ENCODE data around the gene LRRK1. TPM values are rescaled to one million over a fixed set of nuclear protein-coding genes. Genes with fewer than 3 reads are reported as not detected.

Gene LRRK1
- total RNA-seq, 2 experiments from 2014 or later: 0.57 to 0.66 TPM

- no peak overlapping the region for H3K4me3 Mint-ChIP-seq
- ATAC-seq: no peak
- ChIA-PET CTCF (interaction anchor here (1.0 to 1.8 kb wide), 3 partner anchors 9 to 146 kb away, joined by 3 to 4 read pairs (median 3); no protein-coding TSS in a partner anchor), POLR2A (interaction anchor here (0.5 to 1.1 kb wide), 3 partner anchors 28 to 181 kb away, joined by 3 read pairs; no protein-coding TSS in a partner anchor)
- H3K27ac Mint-ChIP-seq: peak overlapping the region; percentile 17
- no peaks in the 10 kb centered on the region for H3K27me3 Mint-ChIP-seq (ENCODE audit: low read depth)
- H3K36me3 Mint-ChIP-seq (ENCODE audit: low read depth): no peaks in the 10 kb centered on the region
- no peaks in the 10 kb centered on the region for H3K9me3 Mint-ChIP-seq (ENCODE audit: insufficient read depth)
- no peak for DNase-seq
- H3K4me1 Mint-ChIP-seq (ENCODE audit: low read depth): peaks cover 17% of the 10 kb centered on the region
Observed at GRCh38 chr15:101112336-101113113, 193.4 kb downstream of the LRRK1 start.

DNA sequence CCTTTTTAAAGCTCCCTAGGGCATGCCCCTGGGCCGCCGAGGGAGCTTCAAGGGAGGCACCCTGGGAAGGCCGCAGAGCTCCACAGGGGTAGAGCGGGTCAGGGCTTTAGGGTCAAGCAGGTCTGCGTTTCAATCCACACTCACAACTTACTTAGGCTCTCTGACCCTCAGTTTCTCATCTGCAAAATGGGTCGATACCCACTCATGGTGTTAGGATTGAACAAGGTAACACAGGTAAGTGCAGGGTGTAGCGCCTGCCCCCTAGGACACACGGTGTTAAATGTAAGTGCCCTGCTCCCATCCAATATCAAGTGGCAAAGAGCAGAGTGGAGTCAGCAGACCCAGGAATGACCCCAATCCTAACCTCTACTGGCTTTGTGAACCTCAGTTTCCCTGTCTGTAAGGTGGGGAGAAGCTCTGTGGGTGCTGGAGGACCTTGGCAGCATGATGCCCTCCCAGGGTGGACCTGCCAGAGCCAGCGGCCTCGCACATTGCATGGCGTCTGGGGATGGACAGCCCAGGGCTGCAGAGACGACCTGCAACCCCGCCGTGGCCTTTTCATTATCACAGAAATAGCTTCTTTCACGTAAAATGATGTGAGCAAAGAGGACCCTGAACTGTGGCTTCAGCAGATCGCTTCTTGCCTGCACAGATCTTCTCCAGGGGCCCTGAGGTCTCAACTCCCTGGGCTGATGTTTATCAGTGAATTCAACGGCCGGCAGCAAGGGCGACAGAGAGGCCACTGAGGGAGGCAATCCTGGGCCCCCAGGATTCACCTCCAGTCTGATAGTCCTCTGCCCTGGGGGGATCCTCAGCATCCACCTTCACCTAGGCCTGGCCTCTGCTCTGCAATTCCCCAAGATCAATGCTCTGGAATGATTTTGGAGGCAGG lies 194.2 kb downstream of the LRRK1 start:
- POLR2A ChIA-PET: interaction anchor here (0.9 kb wide), 1 partner anchor 29 kb away, joined by 3 read pairs; no protein-coding TSS in a partner anchor
- Mint-ChIP-seq H3K4me1 (ENCODE audit: low read depth) (peaks cover 17% of the 10 kb centered on the region), H3K9me3 (ENCODE audit: insufficient read depth) (no peaks in the 10 kb centered on the region), H3K27me3 (ENCODE audit: low read depth) (no peaks in the 10 kb centered on the region), H3K36me3 (ENCODE audit: low read depth) (no peaks in the 10 kb centered on the region), H3K4me3 (no peak overlapping the region), H3K27ac (no peak overlapping the region)
- CTCF ChIA-PET: interaction anchor here (1.0 kb wide), 1 partner anchor 145 kb away, joined by 3 read pairs; no protein-coding TSS in a partner anchor
- DNase-seq (no peak), ATAC-seq (no peak)

DNA sequence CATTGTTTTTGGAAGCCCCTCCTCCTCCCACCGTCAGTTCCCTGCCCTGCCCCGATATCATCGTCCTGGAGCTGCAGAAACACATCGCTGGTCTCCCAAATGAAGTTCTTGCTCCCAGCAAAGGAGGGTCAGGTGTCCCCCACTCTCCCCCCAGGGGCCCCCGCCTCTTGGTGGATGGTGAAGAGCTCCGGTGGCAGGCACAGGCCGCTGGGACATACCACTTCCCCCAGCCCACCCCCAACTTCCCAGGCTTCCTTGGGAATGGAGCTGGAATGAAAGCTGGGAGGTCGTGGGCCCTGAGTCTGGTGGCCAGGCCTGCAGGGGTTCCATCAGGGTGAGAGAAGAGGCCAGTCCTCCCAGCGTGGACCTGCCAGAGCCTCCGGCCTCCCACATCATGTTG lies 195.0 kb downstream of the LRRK1 start:
- ATAC-seq: no peak
- no peak for DNase-seq
- ChIA-PET CTCF (interaction anchor here (0.9 kb wide), 1 partner anchor 21 kb away, joined by 3 read pairs; no protein-coding TSS in a partner anchor), POLR2A (no interaction called here)
- Mint-ChIP-seq H3K27ac (no peak overlapping the region), H3K36me3 (ENCODE audit: low read depth) (no peaks in the 10 kb centered on the region), H3K4me1 (ENCODE audit: low read depth) (peaks cover 17% of the 10 kb centered on the region), H3K27me3 (ENCODE audit: low read depth) (no peaks in the 10 kb centered on the region), H3K9me3 (ENCODE audit: insufficient read depth) (no peaks in the 10 kb centered on the region), H3K4me3 (no peak overlapping the region)

DNA sequence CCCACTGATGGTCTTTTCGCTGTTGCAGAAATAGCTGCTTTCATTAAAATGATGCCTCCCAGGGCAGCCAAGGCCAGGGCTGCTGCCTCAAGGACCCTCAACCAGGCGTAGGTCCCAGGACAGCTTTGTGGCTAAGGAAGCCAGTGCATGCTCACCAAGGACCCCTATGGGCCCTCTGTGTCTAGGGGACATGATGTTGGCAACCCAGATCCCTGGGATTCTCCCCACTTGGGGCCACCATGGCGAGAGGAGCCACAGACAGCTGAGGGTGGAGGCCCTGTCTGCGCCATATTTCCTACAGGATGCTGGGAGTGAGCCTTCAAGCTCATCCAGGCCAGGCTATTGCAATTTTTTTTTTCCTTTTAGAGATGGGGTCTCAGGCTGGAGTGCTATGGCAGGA lies 195.5 kb downstream of the LRRK1 start:
- Mint-ChIP-seq H3K36me3 (ENCODE audit: low read depth) (no peaks in the 10 kb centered on the region), H3K27ac (no peak overlapping the region), H3K4me3 (no peak overlapping the region), H3K4me1 (ENCODE audit: low read depth) (peaks cover 17% of the 10 kb centered on the region), H3K9me3 (ENCODE audit: insufficient read depth) (no peaks in the 10 kb centered on the region), H3K27me3 (ENCODE audit: low read depth) (no peaks in the 10 kb centered on the region)
- ChIA-PET CTCF (interaction anchor here (0.9 to 1.0 kb wide), 3 partner anchors 21 to 142 kb away, joined by 3 read pairs; no protein-coding TSS in a partner anchor), POLR2A (interaction anchor here (1.4 kb wide), 1 partner anchor 12 kb away, joined by 4 read pairs; no protein-coding TSS in a partner anchor)
- no peak for ATAC-seq
- DNase-seq: no peak

DNA sequence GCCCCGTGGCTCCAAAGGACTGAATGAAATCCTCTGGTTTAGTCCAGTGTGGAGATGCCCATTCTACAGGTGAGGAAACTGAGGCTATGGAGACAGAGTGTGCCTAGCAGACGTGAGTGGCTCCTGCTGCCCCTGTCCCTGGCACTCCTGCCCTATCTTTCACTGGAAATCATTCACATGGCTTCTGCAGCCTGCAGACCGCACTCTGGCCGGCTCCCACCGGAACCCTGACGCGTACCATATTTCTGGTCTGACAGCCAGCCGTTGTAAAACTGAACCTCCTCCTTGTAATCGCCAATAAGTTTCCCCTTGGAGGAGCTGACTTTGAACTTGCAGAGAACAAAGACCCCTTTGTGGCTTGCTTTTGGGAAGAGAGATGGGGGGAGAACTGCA lies 196.2 kb downstream of the LRRK1 start:
- no peak for DNase-seq
- POLR2A ChIA-PET: interaction anchor here (1.4 kb wide), 1 partner anchor 11 kb away, joined by 4 read pairs; no protein-coding TSS in a partner anchor
- no peaks in the 10 kb centered on the region for H3K27me3 Mint-ChIP-seq (ENCODE audit: low read depth)
- H3K9me3 Mint-ChIP-seq (ENCODE audit: insufficient read depth): no peaks in the 10 kb centered on the region
- H3K4me3 Mint-ChIP-seq: no peak overlapping the region
- no peak for ATAC-seq
- no peak overlapping the region for H3K27ac Mint-ChIP-seq
- H3K36me3 Mint-ChIP-seq (ENCODE audit: low read depth): no peaks in the 10 kb centered on the region
- H3K4me1 Mint-ChIP-seq (ENCODE audit: low read depth): peaks cover 17% of the 10 kb centered on the region
- CTCF ChIA-PET: interaction anchor here (0.9 to 1.0 kb wide), 4 partner anchors 14 to 141 kb away, joined by 3 read pairs; no protein-coding TSS in a partner anchor

DNA sequence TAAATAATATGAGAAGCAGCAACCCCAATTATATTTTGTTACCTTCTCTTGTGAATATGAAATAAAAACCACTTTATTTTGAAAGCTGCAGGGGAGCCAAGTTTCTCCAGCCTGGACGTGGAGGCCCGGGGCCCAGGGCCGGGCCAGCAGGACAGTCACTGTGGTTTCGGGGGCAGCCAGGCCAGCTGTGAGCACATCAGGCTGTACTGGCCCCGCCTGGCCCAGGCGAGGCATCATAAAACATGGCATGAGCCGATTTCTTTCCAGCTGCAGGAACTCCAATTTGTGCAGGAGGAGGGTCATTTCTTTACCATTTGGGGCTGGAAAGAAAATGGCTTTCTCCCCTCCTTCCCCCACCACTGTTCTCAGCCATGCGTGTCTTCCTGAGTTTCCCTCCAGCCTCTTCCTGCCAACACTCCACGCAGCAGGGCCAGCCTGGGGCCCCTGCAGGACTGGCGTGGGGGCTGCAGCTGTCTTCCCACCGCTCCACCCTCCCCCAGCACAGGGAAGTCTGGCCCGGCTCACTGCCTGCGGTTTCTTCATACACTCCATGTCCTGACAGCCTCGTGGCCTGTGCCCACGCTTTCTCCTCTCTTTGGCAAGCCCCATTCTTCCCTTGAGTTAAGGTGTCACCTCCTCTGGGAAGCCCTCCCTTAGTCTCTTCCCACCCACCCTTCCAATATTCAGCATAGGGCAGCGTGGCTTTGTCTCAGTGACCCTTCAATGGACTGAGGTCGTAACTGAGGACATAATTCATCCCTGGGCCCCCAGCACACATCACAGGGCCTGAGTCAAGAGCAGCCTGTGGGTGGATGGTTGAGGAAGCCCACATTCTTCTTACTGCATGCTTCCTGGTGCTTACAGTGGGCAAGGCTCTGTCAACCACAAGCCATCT lies 196.9 kb downstream of the LRRK1 start:
- DNase-seq (no peak), ATAC-seq (no peak)
- ChIA-PET POLR2A (interaction anchor here (0.9 to 1.4 kb wide), 2 partner anchors 10 to 134 kb away, joined by 3 to 4 read pairs; no protein-coding TSS in a partner anchor), CTCF (interaction anchor here (1.0 to 1.5 kb wide), 3 partner anchors 15 to 108 kb away, joined by 3 to 5 read pairs (median 3); no protein-coding TSS in a partner anchor)
- Mint-ChIP-seq H3K4me1 (ENCODE audit: low read depth) (peaks cover 17% of the 10 kb centered on the region), H3K9me3 (ENCODE audit: insufficient read depth) (no peaks in the 10 kb centered on the region), H3K4me3 (no peak overlapping the region), H3K27me3 (ENCODE audit: low read depth) (no peaks in the 10 kb centered on the region), H3K36me3 (ENCODE audit: low read depth) (no peaks in the 10 kb centered on the region), H3K27ac (peak overlapping the region; percentile 76)

GRCh38 chr15:101116681-101116976 lies 197.5 kb downstream of the LRRK1 start:
- no peak for DNase-seq
- H3K4me1 Mint-ChIP-seq (ENCODE audit: low read depth): peaks cover 19% of the 10 kb centered on the region
- H3K9me3 Mint-ChIP-seq (ENCODE audit: insufficient read depth): no peaks in the 10 kb centered on the region
- H3K36me3 Mint-ChIP-seq (ENCODE audit: low read depth): no peaks in the 10 kb centered on the region
- H3K27me3 Mint-ChIP-seq (ENCODE audit: low read depth): no peaks in the 10 kb centered on the region
- ChIA-PET POLR2A (interaction anchor here (0.9 kb wide), 1 partner anchor 134 kb away, joined by 3 read pairs; no protein-coding TSS in a partner anchor), CTCF (interaction anchor here (0.9 to 1.5 kb wide), 3 partner anchors 12 to 108 kb away, joined by 3 to 5 read pairs (median 3); no protein-coding TSS in a partner anchor)
- H3K4me3 Mint-ChIP-seq: no peak overlapping the region
- no peak overlapping the region for H3K27ac Mint-ChIP-seq
- no peak for ATAC-seq

DNA sequence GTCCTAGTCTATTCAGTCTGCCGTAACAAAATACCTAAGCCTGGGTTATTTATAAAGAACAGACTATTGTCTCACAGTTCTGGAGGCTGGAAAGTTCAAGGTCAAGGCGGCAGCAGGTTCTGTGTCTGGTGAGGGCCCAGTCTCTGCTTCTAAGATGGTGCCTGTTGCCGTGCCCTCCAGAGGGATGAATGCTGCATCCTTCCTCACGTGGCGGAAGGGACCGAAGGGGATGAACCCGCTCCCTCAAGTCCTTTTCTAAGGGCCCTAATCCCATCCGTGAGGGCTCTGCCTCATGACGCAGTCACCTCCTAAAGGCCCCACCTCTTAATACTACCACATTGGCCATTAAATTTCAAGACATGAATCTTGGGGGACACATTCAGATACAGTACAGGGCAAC lies 199.0 kb downstream of the LRRK1 start:
- H3K9me3 Mint-ChIP-seq (ENCODE audit: insufficient read depth): no peaks in the 10 kb centered on the region
- CTCF ChIA-PET: no interaction called here
- POLR2A ChIA-PET: no interaction called here
- H3K27me3 Mint-ChIP-seq (ENCODE audit: low read depth): no peaks in the 10 kb centered on the region
- DNase-seq (no peak), ATAC-seq (no peak)
- peaks cover 34% of the 10 kb centered on the region for H3K4me1 Mint-ChIP-seq (ENCODE audit: low read depth)
- peak overlapping the region; percentile 14 for H3K27ac Mint-ChIP-seq
- no peak overlapping the region for H3K4me3 Mint-ChIP-seq
- peaks cover under 1% of the 10 kb centered on the region for H3K36me3 Mint-ChIP-seq (ENCODE audit: low read depth)

DNA sequence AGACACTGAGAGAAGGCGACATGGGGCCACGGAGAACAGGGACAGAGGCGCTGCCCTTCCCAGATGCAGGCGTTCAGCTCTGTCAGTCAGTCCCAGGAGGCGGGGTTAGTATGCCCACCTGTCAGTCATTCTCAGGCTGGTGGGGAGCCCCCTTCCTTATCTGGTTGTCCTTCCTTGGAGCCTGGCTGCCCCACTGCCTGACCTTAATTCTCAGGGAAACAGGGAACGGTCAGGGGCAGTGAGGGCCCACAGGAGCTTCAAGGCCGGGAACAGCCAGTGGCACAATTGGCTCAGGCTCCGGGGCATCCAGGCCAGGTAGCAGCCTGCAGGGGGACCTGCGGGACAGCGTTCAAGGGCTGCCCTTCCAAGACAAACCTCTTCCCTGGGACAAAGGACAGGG lies 199.5 kb downstream of the LRRK1 start:
- Mint-ChIP-seq H3K9me3 (ENCODE audit: insufficient read depth) (no peaks in the 10 kb centered on the region), H3K4me3 (no peak overlapping the region), H3K36me3 (ENCODE audit: low read depth) (peaks cover 5% of the 10 kb centered on the region), H3K27me3 (ENCODE audit: low read depth) (no peaks in the 10 kb centered on the region), H3K27ac (no peak overlapping the region), H3K4me1 (ENCODE audit: low read depth) (peaks cover 39% of the 10 kb centered on the region)
- ChIA-PET POLR2A (interaction anchor here (0.7 to 0.8 kb wide), 2 partner anchors 17 to 41 kb away, joined by 3 read pairs; no protein-coding TSS in a partner anchor), CTCF (interaction anchor here (0.6 to 1.2 kb wide), 5 partner anchors 10 to 140 kb away, joined by 3 to 4 read pairs (median 3); no protein-coding TSS in a partner anchor)
- ATAC-seq (no peak), DNase-seq (no peak)

DNA sequence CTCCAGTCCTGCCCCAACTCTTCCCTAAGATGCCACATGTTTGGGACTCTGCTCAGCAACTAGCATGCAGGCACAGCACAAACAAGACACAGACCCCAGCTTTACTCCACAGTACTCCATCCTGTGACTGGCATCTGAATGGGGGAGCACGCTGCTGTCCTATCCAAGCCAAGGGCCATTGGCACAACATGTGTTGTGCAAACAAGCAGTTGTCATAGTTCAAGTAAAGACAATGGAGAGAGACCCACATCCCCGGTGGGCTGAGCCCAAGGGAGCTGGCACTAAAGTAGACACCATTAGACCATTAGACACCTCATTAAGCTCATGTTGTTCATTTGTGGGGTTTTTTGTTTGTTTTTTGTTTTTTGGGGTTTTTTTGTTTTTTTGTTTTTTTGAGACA lies 200.0 kb downstream of the LRRK1 start:
- Mint-ChIP-seq H3K9me3 (ENCODE audit: insufficient read depth) (no peaks in the 10 kb centered on the region), H3K36me3 (ENCODE audit: low read depth) (peaks cover 6% of the 10 kb centered on the region), H3K27me3 (ENCODE audit: low read depth) (no peaks in the 10 kb centered on the region), H3K4me1 (ENCODE audit: low read depth) (peaks cover 45% of the 10 kb centered on the region), H3K4me3 (no peak overlapping the region), H3K27ac (no peak overlapping the region)
- DNase-seq: no peak
- CTCF ChIA-PET: interaction anchor here (0.6 to 1.2 kb wide), 5 partner anchors 9 to 139 kb away, joined by 3 to 4 read pairs (median 3); no protein-coding TSS in a partner anchor
- POLR2A ChIA-PET: interaction anchor here (0.7 to 0.8 kb wide), 2 partner anchors 17 to 41 kb away, joined by 3 read pairs; no protein-coding TSS in a partner anchor
- ATAC-seq: no peak
